Activated CD8-positive, alpha-beta T cell treated with anti-CD3 and anti-CD28 coated beads for 36 hours (primary cell): ENCODE measurements around the gene RPL10A. TPM values are rescaled to one million over a fixed set of nuclear protein-coding genes. Genes with fewer than 3 reads are reported as not detected.

Experiments used
- ATAC-seq: fragments of 200-7000 bp; cut with Tn5 transposase; one replicate; pipeline ENCODE4 v1.10.0; 2021; ENCODE audit warnings: mild to moderate bottlenecking, moderate library complexity
- CTCF ChIA-PET: fragments of 350-600 bp; sonication (Branson Sonifier 250); formaldehyde crosslinking; loops from one replicate; lab custom pipeline; 2021; ENCODE audit warnings: antibody characterized with exemption; lab: Charles Lee
- POLR2A ChIA-PET: fragments of 350-600 bp; sonication (Branson Sonifier 250); formaldehyde crosslinking; loops from one replicate; lab custom pipeline; 2021; ENCODE audit warnings: antibody characterized with exemption; lab: Charles Lee
- DNase-seq: peaks from one replicate; pipeline ENCODE4 v3.0.0-alpha.2; 2020
- H3K27ac Mint-ChIP-seq: one replicate; pipeline ENCODE4 v1.8.0; 2021; ENCODE audit warnings: mild to moderate bottlenecking, mixed read lengths
- H3K27me3 Mint-ChIP-seq: one replicate; pipeline ENCODE4 v1.8.0; 2021; ENCODE audit warnings: mixed read lengths
- H3K36me3 Mint-ChIP-seq: one replicate; pipeline ENCODE4 v1.8.0; 2021; ENCODE audit warnings: low read depth, mixed read lengths
- H3K4me1 Mint-ChIP-seq: one replicate; pipeline ENCODE4 v1.8.0; 2021; ENCODE audit warnings: low read depth, mixed read lengths
- H3K4me3 Mint-ChIP-seq: one replicate; pipeline ENCODE4 v1.8.0; 2021; ENCODE audit warnings: mild to moderate bottlenecking, moderate library complexity, mixed read lengths
- H3K9me3 Mint-ChIP-seq: one replicate; pipeline ENCODE4 v1.8.0; 2021; ENCODE audit warnings: mixed read lengths
- CTCF ChIP-seq: fragments of 200-600 bp; IDR thresholded peaks from one replicate; pipeline ENCODE4 v1.8.0; 2022; ENCODE audit warnings: antibody characterized with exemption, mild to moderate bottlenecking
- intact Hi-C: fragments of 100-400 bp; cut with micrococcal nuclease; formaldehyde crosslinking; loops from one replicate; pipeline ENCODE4 v1.10.0; 2022
- total RNA-seq, 2 experiments: library from RNA; stranded (reverse); gene quantifications; one replicate each; pipeline ENCODE4 v1.2.3, GENCODE V29; 2021

Gene RPL10A
- total RNA-seq, 2 experiments from 2014 or later = 2,322 to 2,393 TPM

GRCh38 chr6:35484921-35485392 lies 16.8 kb downstream of the RPL10A start:
- intact Hi-C loops = no loop called here
- H3K36me3 Mint-ChIP-seq = no peaks in the 10 kb centered on the region
- no peak overlapping the region for H3K4me3 Mint-ChIP-seq
- TF ChIP-seq CTCF = no peak
- H3K27ac Mint-ChIP-seq = no peak overlapping the region
- ChIA-PET CTCF (interaction anchor here (1.1 kb wide), 1 partner anchor 37 kb away, joined by 3 read pairs; no protein-coding TSS in a partner anchor), POLR2A (interaction anchor here (2.0 to 24.5 kb wide), 2 partner anchors 11 to 13 kb away, joined by 5 to 327 read pairs; partner anchors contain the start of gene RPL10A)
- H3K27me3 Mint-ChIP-seq = no peaks in the 10 kb centered on the region
- H3K4me1 Mint-ChIP-seq = peaks cover 8% of the 10 kb centered on the region
- ATAC-seq (no peak), DNase-seq (no peak)
- no peaks in the 10 kb centered on the region for H3K9me3 Mint-ChIP-seq

- intact Hi-C loops = no loop called here
Measured at GRCh38 chr6:35485402-35485877, 17.2 kb downstream of the RPL10A start.

GRCh38 chr6:35486005-35486925 lies 18.1 kb downstream of the RPL10A start:
- intact Hi-C loops = no loop called here
- H3K36me3 Mint-ChIP-seq = no peaks in the 10 kb centered on the region
- H3K9me3 Mint-ChIP-seq = no peaks in the 10 kb centered on the region
- ATAC-seq = no peak
- CTCF ChIA-PET = interaction anchor here (0.7 to 1.3 kb wide), 3 partner anchors 18 to 1074 kb away, joined by 3 to 5 read pairs (median 3); partner anchors contain the start of gene RPL10A
- H3K4me3 Mint-ChIP-seq = no peak overlapping the region
- POLR2A ChIA-PET = interaction anchor here (24.5 kb wide), 1 partner anchor 15 kb away, joined by 327 read pairs; the partner anchor contains the start of gene RPL10A
- no peak for TF ChIP-seq CTCF
- no peak for DNase-seq
- H3K27ac Mint-ChIP-seq = no peak overlapping the region
- no peaks in the 10 kb centered on the region for H3K27me3 Mint-ChIP-seq
- H3K4me1 Mint-ChIP-seq = peaks cover 8% of the 10 kb centered on the region

More at GRCh38 chr6:35485402-35485877, 17.2 kb downstream of the RPL10A start:
- Mint-ChIP-seq H3K4me3 (no peak overlapping the region), H3K4me1 (peaks cover 8% of the 10 kb centered on the region), H3K27ac (no peak overlapping the region), H3K27me3 (no peaks in the 10 kb centered on the region), H3K36me3 (no peaks in the 10 kb centered on the region), H3K9me3 (no peaks in the 10 kb centered on the region)
- ChIA-PET POLR2A (interaction anchor here (2.0 to 24.5 kb wide), 2 partner anchors 11 to 14 kb away, joined by 5 to 327 read pairs; partner anchors contain the start of gene RPL10A), CTCF (interaction anchor here (1.3 kb wide), 1 partner anchor 67 kb away, joined by 3 read pairs; no protein-coding TSS in a partner anchor)
- no peak for TF ChIP-seq CTCF
- ATAC-seq = no peak
- no peak for DNase-seq

DNA sequence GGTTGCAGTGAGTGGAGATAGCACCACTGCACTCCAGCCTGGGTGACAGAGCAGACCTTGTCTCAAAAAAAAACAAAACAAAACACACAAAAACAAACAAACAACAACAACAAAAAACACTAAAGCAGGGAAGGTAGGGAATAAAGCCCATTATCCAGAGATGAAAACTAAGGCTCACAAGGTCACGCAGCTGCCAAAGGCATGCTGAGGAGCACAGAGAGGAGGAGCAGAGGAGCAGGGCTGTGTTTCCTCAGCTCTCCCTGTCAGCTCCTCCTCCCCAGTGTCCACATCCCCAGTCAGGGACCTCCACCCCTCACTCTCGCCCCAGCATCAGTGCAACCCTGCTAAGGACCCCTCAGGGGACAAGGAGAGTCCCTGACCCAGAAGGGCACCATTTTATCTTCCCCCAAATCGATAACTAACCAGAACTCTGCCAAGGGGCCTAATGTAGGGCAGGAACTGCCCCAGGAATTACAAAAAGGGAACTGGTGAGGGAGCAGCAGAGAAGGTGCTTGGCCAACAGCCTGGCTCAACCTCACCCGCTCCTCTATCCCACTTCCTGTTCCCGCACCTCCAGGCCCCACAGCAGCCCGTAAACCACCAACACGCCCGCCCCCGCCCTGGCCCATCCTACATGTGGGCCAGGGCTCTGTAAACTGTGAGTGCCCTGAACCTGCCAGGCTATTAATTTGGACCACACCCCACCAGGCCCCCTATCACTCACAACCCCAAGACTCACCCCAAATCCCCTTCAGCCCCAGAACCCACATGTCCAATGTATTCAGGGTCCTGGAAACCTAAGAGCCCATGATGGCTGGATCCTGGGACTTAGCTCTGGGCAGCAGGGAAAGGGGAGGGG lies 19.7 kb downstream of the RPL10A start:
- POLR2A ChIA-PET = interaction anchor here (24.5 kb wide), 1 partner anchor 16 kb away, joined by 327 read pairs; the partner anchor contains the start of gene RPL10A
- H3K9me3 Mint-ChIP-seq = no peaks in the 10 kb centered on the region

More for the DNA sequence above, 19.7 kb downstream of the RPL10A start:
- Mint-ChIP-seq H3K4me1 (peaks cover 8% of the 10 kb centered on the region), H3K27me3 (no peaks in the 10 kb centered on the region), H3K4me3 (no peak overlapping the region), H3K36me3 (no peaks in the 10 kb centered on the region), H3K27ac (no peak overlapping the region)
- CTCF ChIA-PET = interaction anchor here (1.2 kb wide), 1 partner anchor 20 kb away, joined by 5 read pairs; the partner anchor contains the start of gene RPL10A
- ATAC-seq = peak; percentile 32
- intact Hi-C loops = no loop called here
- TF ChIP-seq CTCF = no peak
- no peak for DNase-seq
